GM10248 (cell line): Measurements from ENCODE around the gene CLDN4.
A peak's percentile ranks its signal among the peaks of the same experiment; 100 is the strongest.

Source experiments
- CTCF ChIA-PET: fragments of 300-600 bp; sonication (Branson Sonifier 250); formaldehyde crosslinking; extraction: SDS; loops from one replicate; lab custom pipeline; 2021; ENCODE audit warnings: antibody characterized with exemption; lab: Yijun Ruan, JAX
- POLR2A ChIA-PET: fragments of 350-650 bp; sonication (Branson Sonifier 250); formaldehyde crosslinking; extraction: SDS; loops from one replicate; lab custom pipeline; 2020; ENCODE audit warnings: antibody characterized with exemption; lab: Yijun Ruan, JAX
- DNase-seq: peaks from one replicate; pipeline ENCODE4 v3.0.0; 2012; ENCODE audit errors: extremely low spot score
- TF ChIP-seq, protein P1 (sequence below): IDR thresholded peaks from 2 replicates; pipeline ENCODE4 v1.5.1; 2012; ENCODE audit warnings: mild to moderate bottlenecking, low read depth; ENCODE audit errors: extremely low read depth, missing control alignments, control extremely low read depth

The CLDN4 gene

DNA sequence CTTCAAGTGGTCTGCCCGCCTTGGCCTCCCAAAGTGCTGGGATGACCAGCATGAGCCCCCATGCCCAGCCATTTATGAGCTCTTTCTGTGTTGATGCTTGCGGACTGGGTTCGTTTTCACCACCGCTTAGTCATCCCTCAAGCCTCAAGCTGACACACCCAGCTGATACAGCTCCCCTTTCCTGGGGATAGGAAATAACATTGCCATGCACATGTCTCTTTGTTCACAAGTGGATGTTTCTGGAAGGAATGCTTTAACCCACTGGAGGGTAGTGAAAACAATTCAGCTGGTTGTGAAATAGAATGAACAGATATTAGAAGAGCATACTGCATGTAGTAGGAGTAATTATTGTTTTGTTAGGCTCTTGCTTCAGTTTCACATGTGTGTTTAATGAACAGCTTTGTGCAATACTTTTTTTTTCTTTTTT is 20.0 kb downstream of the CLDN4 start:
- POLR2A ChIA-PET = interaction anchor here (0.7 kb wide), 1 partner anchor 357 kb away, joined by 3 read pairs; no protein-coding TSS in a partner anchor
- DNase-seq = no peak
- TF ChIP-seq, protein P1, sequence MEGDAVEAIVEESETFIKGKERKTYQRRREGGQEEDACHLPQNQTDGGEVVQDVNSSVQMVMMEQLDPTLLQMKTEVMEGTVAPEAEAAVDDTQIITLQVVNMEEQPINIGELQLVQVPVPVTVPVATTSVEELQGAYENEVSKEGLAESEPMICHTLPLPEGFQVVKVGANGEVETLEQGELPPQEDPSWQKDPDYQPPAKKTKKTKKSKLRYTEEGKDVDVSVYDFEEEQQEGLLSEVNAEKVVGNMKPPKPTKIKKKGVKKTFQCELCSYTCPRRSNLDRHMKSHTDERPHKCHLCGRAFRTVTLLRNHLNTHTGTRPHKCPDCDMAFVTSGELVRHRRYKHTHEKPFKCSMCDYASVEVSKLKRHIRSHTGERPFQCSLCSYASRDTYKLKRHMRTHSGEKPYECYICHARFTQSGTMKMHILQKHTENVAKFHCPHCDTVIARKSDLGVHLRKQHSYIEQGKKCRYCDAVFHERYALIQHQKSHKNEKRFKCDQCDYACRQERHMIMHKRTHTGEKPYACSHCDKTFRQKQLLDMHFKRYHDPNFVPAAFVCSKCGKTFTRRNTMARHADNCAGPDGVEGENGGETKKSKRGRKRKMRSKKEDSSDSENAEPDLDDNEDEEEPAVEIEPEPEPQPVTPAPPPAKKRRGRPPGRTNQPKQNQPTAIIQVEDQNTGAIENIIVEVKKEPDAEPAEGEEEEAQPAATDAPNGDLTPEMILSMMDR = no peak
- CTCF ChIA-PET = interaction anchor here (0.6 to 1.4 kb wide), 8 partner anchors 10 to 244 kb away, joined by 3 to 6 read pairs (median 3); partner anchors contain the start of gene ABHD11

DNA sequence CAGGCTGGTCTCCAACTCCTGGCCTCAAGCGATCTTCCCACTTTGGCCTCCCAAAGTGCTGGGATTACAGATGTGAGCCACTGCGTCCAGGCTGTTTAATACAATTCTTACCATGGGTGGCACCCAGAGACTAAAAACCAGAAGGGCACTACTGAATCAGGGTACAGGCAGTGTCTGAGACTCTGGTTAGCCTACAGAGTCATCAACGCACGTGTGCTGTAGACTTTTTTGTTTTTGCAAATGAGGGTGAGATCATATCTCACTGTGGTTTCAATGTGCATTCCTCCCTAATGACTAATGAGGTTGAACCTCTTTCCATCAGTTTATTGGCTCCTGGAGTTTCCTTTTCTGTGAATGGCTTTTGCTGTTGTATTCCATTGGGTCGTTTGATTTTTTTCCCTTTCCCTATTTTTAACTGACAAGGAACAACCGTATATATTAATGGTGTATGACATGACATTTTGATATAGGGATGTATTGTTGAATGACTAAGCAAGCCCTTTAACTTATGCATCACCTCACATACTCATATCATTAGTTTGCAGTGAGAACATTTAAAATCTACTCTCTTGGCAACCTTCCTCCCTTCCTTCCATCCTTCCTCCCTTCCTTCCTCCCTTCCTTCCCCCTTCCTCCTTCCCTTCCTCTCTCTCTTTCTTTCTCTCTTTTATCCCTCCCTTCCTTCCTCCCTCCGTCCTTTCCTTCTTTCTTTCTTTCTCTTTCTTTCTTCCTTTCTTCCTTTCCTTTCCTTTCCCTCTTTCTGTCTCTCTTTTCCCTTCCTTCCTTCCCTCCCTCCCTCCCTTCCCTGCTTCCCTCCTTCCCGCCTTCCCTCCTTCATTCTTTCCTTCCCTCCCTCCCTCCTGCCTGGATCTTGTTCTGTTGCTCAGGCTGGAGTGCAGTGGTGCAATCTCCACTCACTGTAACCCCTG is 20.9 kb downstream of the CLDN4 start:
- peak; percentile 67 for DNase-seq
- CTCF ChIA-PET = interaction anchor here (0.6 to 1.4 kb wide), 5 partner anchors 11 to 245 kb away, joined by 3 to 6 read pairs (median 3); no protein-coding TSS in a partner anchor
- POLR2A ChIA-PET = no interaction called here
- TF ChIP-seq, protein P1 = no peak

- ChIA-PET POLR2A (no interaction called here), CTCF (no interaction called here)
- TF ChIP-seq, protein P1 = no peak
- no peak for DNase-seq
These were observed 21.7 kb downstream of the CLDN4 start for GRCh38 chr7:73852500-73852899.

GRCh38 chr7:73856941-73857340 is 26.1 kb downstream of the CLDN4 start:
- POLR2A ChIA-PET = no interaction called here
- no peak for DNase-seq
- TF ChIP-seq, protein P1 = no peak
- CTCF ChIA-PET = interaction anchor here (0.9 to 4.7 kb wide), 9 partner anchors 8 to 49 kb away, joined by 3 to 27 read pairs (median 5); no protein-coding TSS in a partner anchor

- no peak for DNase-seq
- POLR2A ChIA-PET = no interaction called here
- CTCF ChIA-PET = no interaction called here
- TF ChIP-seq, protein P1 = no peak
These were observed 28.0 kb downstream of the CLDN4 start for GRCh38 chr7:73858807-73859206.

DNA sequence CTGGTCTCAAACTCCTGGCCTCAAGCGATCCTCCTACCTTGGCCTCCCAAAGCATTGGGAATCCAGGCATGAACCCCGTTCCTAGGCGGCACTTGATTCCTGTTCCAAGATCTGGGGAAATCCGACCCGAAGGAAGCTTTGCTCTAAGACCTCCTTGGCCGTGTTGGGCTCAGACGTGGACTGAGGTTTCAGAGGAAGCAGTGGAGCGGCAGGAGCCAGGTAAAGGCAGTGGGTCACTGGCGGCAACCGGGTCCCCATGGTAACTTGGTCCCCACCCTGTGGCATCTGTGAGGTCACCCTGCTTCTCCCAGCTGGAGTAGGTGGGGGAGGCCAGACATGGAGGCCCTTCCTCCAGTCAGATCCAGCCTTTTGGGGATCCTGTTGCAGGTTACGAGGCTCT is 30.1 kb downstream of the CLDN4 start, which contains the start of gene TMEM270:
TSS of gene TMEM270 (plus strand) at position 301 of the 400 bp plus-strand sequence. CDS start at position 337, 36 bp downstream.
- ChIA-PET CTCF (interaction anchor here (1.1 kb wide), 1 partner anchor 49 kb away, joined by 3 read pairs; no protein-coding TSS in a partner anchor), POLR2A (no interaction called here)
- TF ChIP-seq, protein P1 = no peak
- DNase-seq = no peak
